Islet precursor cell (in vitro differentiated cells): ENCODE results near the gene NUP107.
"Not testable (repeated sequence)": the region's sequence is repeated elsewhere in the genome, so short reads cannot be mapped to it uniquely, and the experiment has no call there.

ENCODE experiments used
- DNase-seq: peaks from one replicate; pipeline ENCODE4 v3.0.0-alpha.2; 2018

The NUP107 gene

GRCh38 chr12:68686595-68687521, at the start of gene NUP107:
Gene NUP107 (plus strand): TSS chr12:68686978. CDS start chr12:68687066, 88 bp downstream.
- DNase-seq = peak; percentile 100

DNA sequence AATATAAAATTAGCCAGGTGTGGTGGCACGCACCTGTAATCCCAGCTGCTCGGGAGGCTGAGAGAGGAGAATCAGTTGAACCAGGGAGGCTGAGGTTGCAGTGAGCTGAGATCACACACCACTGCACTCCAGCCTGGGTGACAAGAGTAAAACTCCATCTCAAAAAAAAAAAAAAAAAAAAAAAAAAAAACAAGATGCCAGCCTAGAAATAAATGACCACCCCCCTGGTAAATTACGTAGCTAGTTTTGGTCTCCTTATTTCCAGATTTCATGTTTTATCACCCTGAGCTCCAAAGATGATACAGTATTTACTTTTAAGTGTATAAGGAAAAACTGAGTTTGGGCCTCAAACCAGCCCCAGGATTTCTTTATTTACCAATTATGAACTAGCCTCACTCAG, 49.3 kb upstream of the NUP107 start:
- not testable (repeated sequence) for DNase-seq

DNA sequence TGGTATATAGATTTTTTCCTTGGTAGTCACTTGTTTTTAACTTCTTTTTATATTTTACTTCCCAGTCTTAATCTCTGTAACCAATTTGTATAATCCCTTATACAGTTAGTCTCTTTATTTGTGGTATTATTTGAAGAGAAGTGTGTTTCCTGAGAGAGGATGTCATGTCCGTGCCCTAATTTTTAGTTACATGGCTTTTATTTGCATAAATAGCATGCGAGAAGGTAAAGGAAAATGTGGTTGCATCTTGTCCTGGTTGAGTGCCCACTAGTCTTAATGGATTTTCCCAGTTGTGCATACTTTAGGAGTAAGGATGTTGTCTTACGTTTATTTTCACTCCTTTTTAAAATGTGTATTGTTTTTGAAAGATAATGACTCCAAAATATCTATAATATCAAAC, 48.6 kb upstream of the NUP107 start:
- DNase-seq = no peak

GRCh38 chr12:68638721-68639395, 47.9 kb upstream of the NUP107 start:
- peak; percentile 65 for DNase-seq

DNA sequence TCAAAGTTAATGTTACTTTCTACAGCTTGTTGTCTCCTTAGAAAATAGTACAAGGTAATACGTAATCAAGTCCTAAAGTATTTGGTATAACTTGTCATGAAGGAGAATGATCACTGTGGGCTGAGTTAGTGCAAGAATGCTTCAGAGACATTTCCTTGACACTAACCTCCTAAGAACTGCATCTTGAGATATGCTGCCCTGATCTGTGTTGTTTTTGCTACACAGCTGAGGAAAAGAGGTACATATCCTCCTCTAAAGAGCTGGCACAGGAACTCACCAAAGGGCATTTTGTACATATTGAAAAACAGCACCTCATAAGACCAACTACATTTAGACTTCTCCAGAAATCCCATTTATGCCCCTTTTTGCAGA, 47.4 kb upstream of the NUP107 start:
- no peak for DNase-seq

- DNase-seq = no peak
Measured at GRCh38 chr12:68641138-68641537, 45.6 kb upstream of the NUP107 start.

DNA sequence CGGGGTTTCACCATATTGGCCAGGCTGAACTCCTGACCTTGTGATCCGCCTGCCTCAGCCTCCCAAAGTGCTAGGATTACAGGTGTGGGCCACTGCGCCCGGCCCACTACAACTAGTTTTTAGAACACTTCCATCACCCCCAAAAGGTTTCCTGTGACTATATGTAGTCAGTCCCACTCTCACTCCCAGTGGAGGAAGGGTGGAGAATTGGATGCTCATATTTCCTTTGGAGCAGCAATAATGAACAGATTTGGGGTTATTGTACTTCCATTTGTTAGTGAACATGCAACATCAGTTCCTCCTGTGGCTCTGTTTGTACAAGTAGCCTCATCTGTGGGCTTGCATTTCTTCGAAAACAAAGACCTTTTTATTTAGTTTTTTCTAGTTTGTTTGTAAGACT, 40.3 kb upstream of the NUP107 start:
- no peak for DNase-seq

- no peak for DNase-seq
Measured at GRCh38 chr12:68647507-68647906, 39.3 kb upstream of the NUP107 start.

- no peak for DNase-seq
Measured at GRCh38 chr12:68648179-68648578, 38.6 kb upstream of the NUP107 start.

DNA sequence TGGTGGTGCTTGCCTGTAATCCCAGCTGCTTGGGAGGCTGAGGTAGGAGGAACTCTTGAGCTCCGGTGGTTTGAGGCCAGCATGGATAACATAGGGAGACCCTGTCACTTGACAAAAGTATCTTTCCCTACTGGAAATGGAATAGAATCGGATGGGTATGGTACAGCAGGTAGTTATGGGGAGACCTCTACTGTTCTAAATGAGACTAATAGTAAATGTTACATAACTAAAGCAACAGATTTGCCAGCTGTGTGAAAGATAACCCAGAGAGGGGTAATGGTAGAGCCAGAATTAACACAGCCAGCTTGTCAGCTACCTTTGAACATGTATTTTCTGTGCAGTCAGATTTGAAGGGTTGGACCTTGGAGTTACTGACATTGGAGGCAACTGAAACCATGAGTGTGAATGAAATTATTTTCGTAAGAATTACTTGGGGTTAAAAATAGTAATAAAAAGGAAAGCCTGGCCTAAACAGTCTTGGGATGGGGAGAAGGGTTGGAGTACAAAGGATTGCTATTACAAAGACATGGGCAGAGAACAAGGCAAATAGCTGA, 21.7 kb upstream of the NUP107 start:
- DNase-seq = no peak

- DNase-seq = no peak
Measured at GRCh38 chr12:68667291-68667690, 19.5 kb upstream of the NUP107 start.

DNA sequence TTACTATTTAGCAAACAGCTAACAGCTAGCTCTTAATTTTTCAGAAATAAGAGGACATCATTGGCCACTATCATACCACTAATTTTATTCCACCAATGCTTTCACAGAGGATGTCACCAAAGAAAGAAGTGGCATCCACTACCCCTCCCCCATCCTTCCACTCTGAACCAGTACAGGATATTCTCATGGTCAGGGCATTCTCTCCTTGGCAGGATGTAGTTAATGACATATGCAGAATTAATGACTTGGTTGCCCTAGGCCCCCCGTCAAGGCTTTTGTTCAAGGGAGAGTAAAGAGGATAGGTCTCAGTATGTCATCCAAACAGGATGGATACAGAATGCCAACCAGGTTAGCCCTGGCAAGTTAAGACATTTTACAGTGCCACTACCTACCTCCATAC, 18.9 kb upstream of the NUP107 start:
- DNase-seq = no peak

DNA sequence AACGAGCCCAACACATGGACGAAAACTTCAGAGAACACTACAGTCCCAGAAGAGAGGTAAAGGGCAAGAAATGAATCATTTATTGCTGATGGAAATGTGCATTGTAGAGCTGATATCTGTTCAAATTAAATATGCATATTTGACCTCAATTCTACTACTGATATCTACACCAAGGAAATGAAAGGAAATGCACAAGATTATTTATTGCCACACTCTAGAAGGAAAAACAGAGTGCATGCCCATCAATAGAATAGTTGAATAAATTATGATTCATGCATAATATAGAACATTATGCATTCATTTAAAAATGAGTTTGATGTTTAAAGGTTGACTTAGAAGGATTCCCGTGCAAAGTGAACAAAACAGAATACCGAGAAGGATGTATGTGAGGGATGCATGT, 15.6 kb upstream of the NUP107 start:
- no peak for DNase-seq

- DNase-seq = no peak
Measured at GRCh38 chr12:68673788-68674187, 13.0 kb upstream of the NUP107 start.

DNA sequence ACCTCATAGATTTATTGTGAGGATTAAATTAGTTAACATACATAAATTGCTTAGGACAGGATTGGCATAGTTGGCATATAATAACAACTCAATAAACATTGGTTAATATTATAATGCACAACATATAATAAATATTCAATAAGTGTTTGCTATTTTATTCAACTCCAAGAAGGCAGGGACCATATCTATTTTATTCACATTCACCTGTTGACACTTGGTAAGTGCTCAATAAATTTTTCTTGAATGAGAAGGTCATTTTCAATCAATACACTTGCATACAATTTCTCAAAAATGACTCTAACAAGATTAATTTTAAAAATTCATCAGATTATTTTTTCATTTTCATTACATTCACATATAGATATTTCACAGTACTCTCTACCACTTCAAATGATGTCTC, 12.4 kb upstream of the NUP107 start:
- no peak for DNase-seq

DNA sequence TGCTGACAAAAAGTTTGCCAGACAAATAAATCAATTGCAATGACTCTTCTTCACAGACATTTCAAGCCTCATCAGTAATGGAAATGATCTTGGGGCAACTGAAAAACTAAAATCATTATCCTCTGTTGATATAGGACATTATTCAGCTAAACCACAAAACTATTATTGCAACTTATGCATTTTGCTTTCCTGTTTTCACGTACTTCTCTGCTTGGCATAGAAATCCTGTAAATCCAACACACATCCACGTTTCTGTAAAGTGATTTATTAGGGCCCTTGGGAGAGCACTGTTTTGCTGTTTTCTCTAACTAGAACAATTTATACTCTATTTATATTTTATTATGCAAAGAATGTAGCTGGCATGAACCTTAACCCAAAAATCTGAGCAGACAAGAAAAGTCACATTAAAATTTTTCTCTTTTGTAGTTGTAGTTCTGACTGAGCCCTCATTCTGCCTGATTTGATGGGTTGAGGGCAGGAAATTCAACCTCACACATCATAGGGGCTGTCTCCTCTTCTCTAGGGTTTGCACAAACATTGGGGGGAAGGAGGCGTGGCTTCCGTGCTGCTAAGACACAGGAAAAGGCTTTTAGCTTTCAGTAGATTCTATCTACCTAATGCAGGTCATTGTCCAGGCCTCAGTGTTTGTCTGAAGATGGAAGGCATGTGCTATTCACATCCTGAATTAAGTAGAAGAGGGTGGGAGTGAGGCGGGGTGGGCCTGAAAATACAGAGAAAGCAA, 11.5 kb upstream of the NUP107 start:
- DNase-seq = peak; percentile 62

DNA sequence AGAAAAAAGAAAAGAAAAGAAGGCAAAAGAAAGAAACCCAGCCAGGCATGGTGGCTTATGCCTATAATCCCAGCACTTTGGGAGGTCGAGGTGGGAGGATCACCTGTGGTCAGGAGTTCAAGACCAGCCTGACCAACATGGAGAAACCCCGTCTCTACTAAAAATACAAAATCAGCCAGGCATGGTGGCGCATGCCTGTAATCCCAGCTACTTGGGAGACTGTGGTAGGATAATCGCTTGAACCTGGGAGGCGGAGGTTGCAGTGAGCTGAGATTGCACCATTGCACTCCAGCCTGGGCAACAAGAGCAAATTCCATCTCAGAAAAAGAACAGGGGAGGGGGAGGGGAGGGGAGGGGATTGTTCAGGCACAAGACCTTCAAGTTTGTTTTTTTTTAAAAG, 9.9 kb upstream of the NUP107 start:
- DNase-seq = not testable (repeated sequence)

DNA sequence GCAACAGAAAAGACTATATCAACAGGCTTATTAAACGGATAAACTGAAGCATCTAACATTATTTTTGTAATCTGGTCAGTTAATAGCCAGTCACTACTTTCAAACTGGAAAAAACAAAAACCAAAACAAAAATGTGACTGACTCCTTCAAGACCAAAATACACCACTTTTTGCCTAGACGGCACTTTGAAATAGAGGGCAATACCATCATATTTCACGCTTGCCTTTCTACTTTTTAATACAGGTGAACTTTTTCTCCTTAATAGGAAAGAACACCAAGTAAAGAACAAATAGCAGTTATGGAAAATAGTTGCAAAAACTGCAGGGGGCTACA, 550 bp upstream of the NUP107 start:
- no peak for DNase-seq

DNA sequence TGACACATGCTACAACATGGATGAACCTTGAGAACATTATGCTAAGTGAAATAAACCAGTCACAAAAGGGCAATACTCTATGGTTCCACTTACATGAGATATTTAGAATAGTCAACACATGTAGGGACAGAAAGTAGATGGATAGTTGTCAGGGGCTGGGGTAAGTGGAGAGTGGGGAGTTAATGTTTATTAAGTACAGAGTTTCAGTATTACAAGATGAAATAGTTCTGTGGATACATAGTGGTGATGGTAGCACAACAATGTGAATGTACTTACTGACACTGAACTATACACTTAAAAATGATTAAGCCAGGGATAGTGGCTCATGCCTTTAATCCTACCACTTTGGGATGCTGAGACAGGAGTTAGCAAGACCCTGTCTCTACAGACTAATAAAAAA, 8.7 kb downstream of the NUP107 start:
- no peak for DNase-seq

GRCh38 chr12:68699486-68699885, 12.7 kb downstream of the NUP107 start:
- DNase-seq = no peak

- no peak for DNase-seq
Measured at GRCh38 chr12:68727776-68728175, 41.0 kb downstream of the NUP107 start.

GRCh38 chr12:68733661-68734071, 46.9 kb downstream of the NUP107 start:
- DNase-seq = no peak

DNA sequence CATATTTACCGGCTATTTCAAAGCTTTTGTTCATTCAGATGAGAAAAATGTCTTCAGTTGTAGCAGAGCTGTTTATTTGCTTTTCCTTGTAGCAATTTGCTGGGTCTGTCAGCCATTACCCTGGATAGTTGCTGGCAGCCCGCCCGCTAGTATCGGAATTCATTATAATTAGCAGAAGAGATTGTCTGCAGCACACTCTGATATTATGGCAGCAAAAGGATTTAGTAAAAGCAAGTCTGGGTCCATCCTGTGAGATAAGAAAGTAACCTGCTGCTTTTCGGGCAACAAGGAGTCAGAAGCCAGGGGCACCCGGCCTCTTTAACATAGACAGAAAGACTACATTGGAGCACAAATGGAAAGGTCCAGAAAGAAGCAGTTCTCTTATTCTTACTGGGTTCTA, 53.1 kb downstream of the NUP107 start:
- DNase-seq = no peak
